Central memory CD8-positive, alpha-beta T cell (primary cell): ENCODE data around the gene KRTAP25-1.

Experiments used
- ATAC-seq: fragments of 150-1000 bp; cut with Tn5 transposase; replicated peaks from 2 replicates; pipeline ENCODE4 v1.10.0; 2022; ENCODE audit warnings: mild to moderate bottlenecking, moderate FRiP score, moderate number of reproducible peaks; ENCODE audit not compliant: poor library complexity, severe bottlenecking; ENCODE audit errors: extremely low read depth
- DNase-seq, 2 donors: peaks; one replicate each; pipeline ENCODE4 v3.0.0; 2021; ENCODE audit warnings: low spot score in 2 of 2
- H3K27ac Mint-ChIP-seq: one replicate; pipeline ENCODE4 v1.8.0; 2022; ENCODE audit warnings: low read depth, mild to moderate bottlenecking, moderate library complexity, mixed read lengths
- H3K27me3 Mint-ChIP-seq: one replicate; pipeline ENCODE4 v1.8.0; 2022; ENCODE audit warnings: mixed read lengths
- H3K36me3 Mint-ChIP-seq: one replicate; pipeline ENCODE4 v1.8.0; 2022; ENCODE audit warnings: mild to moderate bottlenecking, moderate library complexity, mixed read lengths; ENCODE audit not compliant: insufficient read depth
- H3K4me1 Mint-ChIP-seq: one replicate; pipeline ENCODE4 v1.8.0; 2022; ENCODE audit warnings: mixed read lengths
- H3K4me3 Mint-ChIP-seq: one replicate; pipeline ENCODE4 v1.8.0; 2022; ENCODE audit warnings: mild to moderate bottlenecking, moderate library complexity, mixed read lengths
- H3K9me3 Mint-ChIP-seq: one replicate; pipeline ENCODE4 v1.8.0; 2022; ENCODE audit warnings: mixed read lengths

The KRTAP25-1 gene

GRCh38 chr21:30240661-30241060, 48.7 kb downstream of the KRTAP25-1 start:
- DNase-seq (no peak), ATAC-seq (no peak)
- H3K36me3 Mint-ChIP-seq = no peaks in the 10 kb centered on the region
- H3K27ac Mint-ChIP-seq = no peak overlapping the region
- no peaks in the 10 kb centered on the region for H3K4me1 Mint-ChIP-seq
- no peak overlapping the region for H3K4me3 Mint-ChIP-seq
- H3K9me3 Mint-ChIP-seq = peaks cover 10% of the 10 kb centered on the region
- no peaks in the 10 kb centered on the region for H3K27me3 Mint-ChIP-seq
